ENCODE data around the gene OAS2. TPM values are rescaled to one million over a fixed set of nuclear protein-coding genes. Genes with fewer than 3 reads are reported as not detected.

Gene OAS2
- total and polyA plus RNA-seq, 2 of the 8 experiments (the other 6 are each of a cell fraction or from before 2014, with no cell fraction given) = 0.06 TPM; not detected in 1

DNA sequence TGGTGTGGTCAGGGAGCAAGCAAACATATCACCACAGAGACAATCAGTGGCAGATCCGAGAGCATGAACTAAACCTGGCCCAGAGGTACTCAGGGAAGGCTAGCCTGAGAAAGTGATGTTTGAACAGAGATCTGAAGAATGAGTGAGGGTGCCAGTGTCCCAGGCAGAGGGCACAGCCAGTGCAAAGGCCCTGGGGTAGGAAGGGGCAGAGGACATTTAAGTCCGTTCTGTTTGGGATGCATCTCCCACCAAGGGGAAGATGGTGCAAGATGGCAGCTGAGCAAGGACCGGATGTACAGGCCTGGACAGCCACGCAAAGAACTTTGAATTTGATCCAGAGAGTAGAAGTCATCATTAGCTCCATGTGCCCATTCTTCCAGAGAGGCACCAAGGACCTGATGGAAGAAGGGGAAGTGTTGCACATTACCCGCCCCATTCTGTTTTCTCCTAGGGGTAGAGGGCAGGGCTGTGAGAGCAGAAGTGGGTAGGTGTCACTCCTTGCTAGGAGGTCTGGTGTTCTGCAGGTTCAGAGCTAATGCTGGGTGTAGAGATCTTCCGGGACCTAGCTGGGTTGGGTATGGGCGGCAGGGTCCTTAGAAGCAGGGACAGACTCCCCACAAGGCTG is 82.1 kb downstream of the OAS2 start:
- Histone ChIP-seq H3K27ac (ENCODE audit: low read depth, low read length) (no peak overlapping the region), H3K4me3 (ENCODE audit: extremely low read depth in 1 of 4, insufficient read depth in 2 of 4, low read depth in 3 of 4, low read length in 4 of 4) (no peak overlapping the region), H2AFZ (ENCODE audit: low read length) (no peak overlapping the region), H3K18ac (ENCODE audit: extremely low read depth, low read length) (no peak overlapping the region), H3K4me1 (replicated peaks in 1 of 4; ENCODE audit: control insufficient read depth in 3 of 4, insufficient read depth in 4 of 4, low read length in 3 of 4) (peaks cover 0 to 15% (median 9%) of the 10 kb centered on the region in 4 experiments; a peak in 6 of 7 replicates), H3K79me1 (ENCODE audit: low read depth, low read length) (no peaks in the 10 kb centered on the region), H4K5ac (ENCODE audit: insufficient read length, low read depth, low read length) (no peak overlapping the region), H3K27me3 (replicated peaks in 1 of 4; ENCODE audit: control insufficient read depth in 3 of 4, extremely low read depth in 1 of 4, insufficient read depth in 3 of 4, low read length in 3 of 4) (peaks cover 0 to 18% (median 16%) of the 10 kb centered on the region in 4 experiments; a peak in 6 of 7 replicates), H4K91ac (replicated peaks; ENCODE audit: insufficient read length, low read length) (no peak overlapping the region), H3K4ac (replicated peaks; ENCODE audit: insufficient read length, low read depth, low read length) (no peak overlapping the region), H4K20me1 (replicated peaks in 1 of 2; ENCODE audit: control insufficient read depth in 1 of 2, insufficient read depth in 2 of 2, low read length in 2 of 2) (peaks cover 0 to 5% of the 10 kb centered on the region in 2 experiments), H2BK5ac (ENCODE audit: low read depth, low read length) (no peak overlapping the region), H3K23me2 (ENCODE audit: low read depth, low read length) (peaks cover 13% of the 10 kb centered on the region; the same call in 1 of the 2 replicates), H3K56ac (replicated peaks; ENCODE audit: insufficient read length, low read depth, low read length) (no peak overlapping the region), H3K36me3 (ENCODE audit: control insufficient read depth in 2 of 4, insufficient read depth in 4 of 4, low read length in 3 of 4) (no peaks in the 10 kb centered on the region), H2BK12ac (ENCODE audit: low read depth, low read length) (0 out of 2 replicates have a peak overlapping the region, but pooled peaks have one; percentile 9), H2BK15ac (ENCODE audit: low read length) (no peak overlapping the region), H4K8ac (ENCODE audit: extremely low read depth, insufficient read depth, low read length) (no peak overlapping the region), H3K4me2 (ENCODE audit: insufficient read depth in 1 of 2, low read depth in 2 of 2, low read length in 2 of 2) (no peak overlapping the region), H3K23ac (ENCODE audit: insufficient read length) (no peak overlapping the region), H3K79me2 (ENCODE audit: control insufficient read depth in 1 of 2, insufficient read depth in 2 of 2, low read length in 2 of 2) (no peaks in the 10 kb centered on the region), H2BK120ac (replicated peaks; ENCODE audit: low read depth, low read length) (no peak overlapping the region), H2AK5ac (ENCODE audit: low read depth, low read length) (no peak overlapping the region), H2BK20ac (ENCODE audit: low read length) (no peak overlapping the region), H3K9ac (replicated peaks in 1 of 4; ENCODE audit: extremely low read depth in 1 of 4, low read depth in 3 of 4, low read length in 3 of 4) (no peak overlapping the region), H3K9me3 (ENCODE audit: insufficient read depth in 2 of 2, low read depth in 1 of 2, low read length in 1 of 2) (no peaks in the 10 kb centered on the region), H3K14ac (ENCODE audit: insufficient read length) (no peak overlapping the region)
- CTCF ChIA-PET (ENCODE audit: partially characterized antibody) = interaction anchor here (1.0 to 12.0 kb wide), 3 partner anchors 10 to 36 kb away, joined by 3 to 96 read pairs (median 4); no protein-coding TSS in a partner anchor
- no peak for TF ChIP-seq SP1 (IDR thresholded peaks at IDR 0.05; ENCODE audit: low read depth, low read length)
- no peak for TF ChIP-seq RXRA (IDR thresholded peaks at IDR 0.05; ENCODE audit: insufficient read depth, low read depth, low read length)
- TF ChIP-seq TBP (IDR thresholded peaks at IDR 0.05; ENCODE audit: low read depth, low read length) = no peak
- no peak for TF ChIP-seq TAF1 (IDR thresholded peaks at IDR 0.05; ENCODE audit: low read depth, low read length)
- no peak for TF ChIP-seq HDAC6 (IDR thresholded peaks at IDR 0.05; ENCODE audit: low read depth, low read length)
- no peak for TF ChIP-seq HDAC2 (IDR thresholded peaks at IDR 0.05; ENCODE audit: borderline replicate concordance in 1 of 2, low read depth in 2 of 2, low read length in 2 of 2)
- TF ChIP-seq, protein P1, sequence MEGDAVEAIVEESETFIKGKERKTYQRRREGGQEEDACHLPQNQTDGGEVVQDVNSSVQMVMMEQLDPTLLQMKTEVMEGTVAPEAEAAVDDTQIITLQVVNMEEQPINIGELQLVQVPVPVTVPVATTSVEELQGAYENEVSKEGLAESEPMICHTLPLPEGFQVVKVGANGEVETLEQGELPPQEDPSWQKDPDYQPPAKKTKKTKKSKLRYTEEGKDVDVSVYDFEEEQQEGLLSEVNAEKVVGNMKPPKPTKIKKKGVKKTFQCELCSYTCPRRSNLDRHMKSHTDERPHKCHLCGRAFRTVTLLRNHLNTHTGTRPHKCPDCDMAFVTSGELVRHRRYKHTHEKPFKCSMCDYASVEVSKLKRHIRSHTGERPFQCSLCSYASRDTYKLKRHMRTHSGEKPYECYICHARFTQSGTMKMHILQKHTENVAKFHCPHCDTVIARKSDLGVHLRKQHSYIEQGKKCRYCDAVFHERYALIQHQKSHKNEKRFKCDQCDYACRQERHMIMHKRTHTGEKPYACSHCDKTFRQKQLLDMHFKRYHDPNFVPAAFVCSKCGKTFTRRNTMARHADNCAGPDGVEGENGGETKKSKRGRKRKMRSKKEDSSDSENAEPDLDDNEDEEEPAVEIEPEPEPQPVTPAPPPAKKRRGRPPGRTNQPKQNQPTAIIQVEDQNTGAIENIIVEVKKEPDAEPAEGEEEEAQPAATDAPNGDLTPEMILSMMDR (IDR thresholded peaks at IDR 0.05; ENCODE audit: control extremely low read depth in 1 of 3, insufficient read depth in 1 of 3, low read depth in 1 of 3, low read length in 3 of 3) = no peak
- POLR2A ChIA-PET (ENCODE audit: partially characterized antibody) = no interaction called here
- WGBS, 2 experiments (ENCODE audit: extremely low coverage in 1 of 2, insufficient coverage in 1 of 2, insufficient read length in 1 of 2, insufficient replicate concordance in 2 of 2, low coverage in 1 of 2, low lambda C conversion rate in 2 of 2, missing lambda C conversion rate in 1 of 2) = 90% methylated on average over 7 of the region's 7 CpGs; no CpG with 5 or more reads in 1 of the 2 experiments
- no peak for FAIRE-seq
- no peak for DNase-seq (ENCODE audit: low read depth in 1 of 2, low spot score in 2 of 2)
